Measurements from ENCODE around the gene PPL.

DNA sequence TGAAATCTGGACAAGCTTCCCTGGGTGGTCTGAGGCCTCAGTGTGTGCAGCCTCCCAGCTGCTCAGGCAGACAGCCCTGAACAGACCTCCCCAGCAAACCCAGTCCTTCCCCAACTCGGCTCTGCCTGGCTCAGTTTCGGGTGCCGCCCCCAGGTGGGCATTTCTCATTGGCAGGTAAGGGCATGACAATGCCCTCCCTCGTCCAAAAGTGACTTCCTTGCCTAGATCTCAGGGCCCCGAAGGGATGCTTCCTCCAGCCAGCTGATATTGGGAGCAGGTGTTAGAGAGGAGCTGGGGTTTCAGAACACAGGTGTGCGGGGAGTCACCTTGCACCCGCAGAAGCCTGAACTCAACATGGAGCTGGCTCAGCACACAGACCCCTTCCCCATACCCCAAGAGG is 3.8 kb upstream of the PPL start:
- no peak for TF ChIP-seq NRF1 (IDR thresholded peaks at IDR 0.05; ENCODE audit: low read depth, low read length)
- TF ChIP-seq CTCF (IDR thresholded peaks at IDR 0.05; ENCODE audit: control extremely low read depth in 1 of 3, insufficient read depth in 1 of 3, low read depth in 1 of 3, low read length in 3 of 3) = peak in 1 of 3 experiments; percentile 6; a peak in 2 of 4 replicates
- TF ChIP-seq EP300 (IDR thresholded peaks at IDR 0.05; ENCODE audit: borderline replicate concordance in 1 of 2, low read depth in 2 of 2, low read length in 2 of 2) = no peak
- no peak for TF ChIP-seq CHD1 (IDR thresholded peaks at IDR 0.05; ENCODE audit: low read depth, low read length)
- TF ChIP-seq CEBPB (IDR thresholded peaks at IDR 0.05; ENCODE audit: low read depth, low read length) = no peak
- TF ChIP-seq TBP (IDR thresholded peaks at IDR 0.05; ENCODE audit: low read depth, low read length) = no peak
- TF ChIP-seq EGR1 (IDR thresholded peaks at IDR 0.05; ENCODE audit: borderline replicate concordance, low read depth, low read length) = no peak
- no peak for TF ChIP-seq POLR2A (IDR thresholded peaks at IDR 0.05; ENCODE audit: control extremely low read depth in 1 of 2, low read depth in 2 of 2, low read length in 2 of 2)
- TF ChIP-seq JUN (IDR thresholded peaks at IDR 0.05; ENCODE audit: low read depth, low read length) = no peak
- TF ChIP-seq BCL11A (IDR thresholded peaks at IDR 0.05; ENCODE audit: low read depth in 2 of 2, low read length in 2 of 2) = no peak
- no peak for TF ChIP-seq USF2 (IDR thresholded peaks at IDR 0.05; ENCODE audit: low read length)
- no peak for TF ChIP-seq TAF1 (IDR thresholded peaks at IDR 0.05; ENCODE audit: low read depth, low read length)
- TF ChIP-seq FOSL1 (IDR thresholded peaks at IDR 0.05; ENCODE audit: insufficient read depth, low read depth, low read length) = no peak
- no peak for TF ChIP-seq JUND (IDR thresholded peaks at IDR 0.05; ENCODE audit: low read length)

Data from H1 (cell line).